IgD-negative memory B cell (primary cell): Measurements from ENCODE around the gene THEMIS. TPM values are rescaled to one million over a fixed set of nuclear protein-coding genes. Genes with fewer than 3 reads are reported as not detected.

Source experiments
- H3K27ac Mint-ChIP-seq, 3 donors: one replicate each; pipeline ENCODE4 v1.8.0; 2020 to 2022; ENCODE audit warnings: mild to moderate bottlenecking in 3 of 3, mixed read lengths in 3 of 3, moderate library complexity in 1 of 3
- H3K27me3 Mint-ChIP-seq: one replicate; pipeline ENCODE4 v1.8.0; 2021; ENCODE audit warnings: mixed read lengths
- H3K36me3 Mint-ChIP-seq: one replicate; pipeline ENCODE4 v1.8.0; 2020; ENCODE audit warnings: mild to moderate bottlenecking, mixed read lengths
- H3K4me1 Mint-ChIP-seq, 3 donors: one replicate each; pipeline ENCODE4 v1.8.0; 2020 to 2022; ENCODE audit warnings: mixed read lengths in 3 of 3, mild to moderate bottlenecking in 1 of 3
- H3K4me3 Mint-ChIP-seq, 4 donors: one replicate each; pipeline ENCODE4 v1.8.0; 2020 to 2022; ENCODE audit warnings: mild to moderate bottlenecking in 4 of 4, mixed read lengths in 4 of 4, moderate library complexity in 3 of 4
- H3K9me3 Mint-ChIP-seq, 3 donors: one replicate each; pipeline ENCODE4 v1.8.0; 2020 to 2021; ENCODE audit warnings: mixed read lengths in 3 of 3, mild to moderate bottlenecking in 1 of 3
- polyA plus RNA-seq: library from polyadenylated mRNA; unstranded; fragments of 300-500 nt; fragmentation: Illumina TruSeq; gene quantifications from one replicate; pipeline ENCODE4 v1.2.3, GENCODE V29; 2021

THEMIS gene
- polyA plus RNA-seq, 1 donor from 2014 or later: 2.3 TPM

- no peak overlapping the region for H3K27ac Mint-ChIP-seq
Measured at GRCh38 chr6:127775371-127775770, 125.5 kb downstream of the THEMIS start.

GRCh38 chr6:127768745-127769144, 132.1 kb downstream of the THEMIS start:
- no peaks in the 10 kb centered on the region for H3K4me1 Mint-ChIP-seq
- no peaks in the 10 kb centered on the region for H3K9me3 Mint-ChIP-seq
- H3K27me3 Mint-ChIP-seq: no peaks in the 10 kb centered on the region
- no peak overlapping the region for H3K4me3 Mint-ChIP-seq
- no peak overlapping the region for H3K27ac Mint-ChIP-seq
- H3K36me3 Mint-ChIP-seq: no peaks in the 10 kb centered on the region

More at GRCh38 chr6:127775371-127775770, 125.5 kb downstream of the THEMIS start:
- no peaks in the 10 kb centered on the region for H3K36me3 Mint-ChIP-seq
- no peaks in the 10 kb centered on the region for H3K9me3 Mint-ChIP-seq
- H3K27me3 Mint-ChIP-seq: no peaks in the 10 kb centered on the region
- no peak overlapping the region for H3K4me3 Mint-ChIP-seq
- H3K4me1 Mint-ChIP-seq: no peaks in the 10 kb centered on the region

GRCh38 chr6:127768223-127768622, 132.6 kb downstream of the THEMIS start:
- H3K4me1 Mint-ChIP-seq: no peaks in the 10 kb centered on the region
- H3K36me3 Mint-ChIP-seq: no peaks in the 10 kb centered on the region
- H3K4me3 Mint-ChIP-seq: no peak overlapping the region
- no peaks in the 10 kb centered on the region for H3K9me3 Mint-ChIP-seq
- no peak overlapping the region for H3K27ac Mint-ChIP-seq
- no peaks in the 10 kb centered on the region for H3K27me3 Mint-ChIP-seq

GRCh38 chr6:127765949-127766348, 134.9 kb downstream of the THEMIS start:
- H3K9me3 Mint-ChIP-seq: no peaks in the 10 kb centered on the region
- H3K36me3 Mint-ChIP-seq: no peaks in the 10 kb centered on the region
- H3K27me3 Mint-ChIP-seq: no peaks in the 10 kb centered on the region
- H3K4me3 Mint-ChIP-seq: no peak overlapping the region
- H3K27ac Mint-ChIP-seq: no peak overlapping the region
- H3K4me1 Mint-ChIP-seq: no peaks in the 10 kb centered on the region

- H3K4me1 Mint-ChIP-seq: no peaks in the 10 kb centered on the region
- no peaks in the 10 kb centered on the region for H3K36me3 Mint-ChIP-seq
- no peaks in the 10 kb centered on the region for H3K27me3 Mint-ChIP-seq
- H3K9me3 Mint-ChIP-seq: peaks cover 0 to 2% (median 2%) of the 10 kb centered on the region in 3 donors
- H3K27ac Mint-ChIP-seq: no peak overlapping the region
- no peak overlapping the region for H3K4me3 Mint-ChIP-seq
Measured at GRCh38 chr6:127762284-127762683, 138.6 kb downstream of the THEMIS start.

GRCh38 chr6:127761084-127761483, 139.8 kb downstream of the THEMIS start:
- H3K36me3 Mint-ChIP-seq: no peaks in the 10 kb centered on the region
- H3K9me3 Mint-ChIP-seq: peaks cover 0 to 2% (median 2%) of the 10 kb centered on the region in 3 donors
- H3K27ac Mint-ChIP-seq: no peak overlapping the region
- H3K4me1 Mint-ChIP-seq: no peaks in the 10 kb centered on the region
- H3K4me3 Mint-ChIP-seq: no peak overlapping the region
- no peaks in the 10 kb centered on the region for H3K27me3 Mint-ChIP-seq

- no peak overlapping the region for H3K4me3 Mint-ChIP-seq
- no peaks in the 10 kb centered on the region for H3K9me3 Mint-ChIP-seq
- H3K27ac Mint-ChIP-seq: no peak overlapping the region
- H3K27me3 Mint-ChIP-seq: no peaks in the 10 kb centered on the region
- H3K4me1 Mint-ChIP-seq: no peaks in the 10 kb centered on the region
- H3K36me3 Mint-ChIP-seq: no peaks in the 10 kb centered on the region
Measured at GRCh38 chr6:127749095-127749494, 151.8 kb downstream of the THEMIS start.

- H3K4me1 Mint-ChIP-seq: no peaks in the 10 kb centered on the region
- H3K27me3 Mint-ChIP-seq: no peaks in the 10 kb centered on the region
- no peaks in the 10 kb centered on the region for H3K36me3 Mint-ChIP-seq
- H3K27ac Mint-ChIP-seq: no peak overlapping the region
- no peaks in the 10 kb centered on the region for H3K9me3 Mint-ChIP-seq
- H3K4me3 Mint-ChIP-seq: no peak overlapping the region
Measured at GRCh38 chr6:127748290-127748689, 152.6 kb downstream of the THEMIS start.

- no peaks in the 10 kb centered on the region for H3K36me3 Mint-ChIP-seq
- no peak overlapping the region for H3K4me3 Mint-ChIP-seq
- H3K4me1 Mint-ChIP-seq: peaks cover 0 to under 1% (median 0%) of the 10 kb centered on the region in 3 donors
- no peak overlapping the region for H3K27ac Mint-ChIP-seq
- peaks cover 4% of the 10 kb centered on the region for H3K27me3 Mint-ChIP-seq
- H3K9me3 Mint-ChIP-seq: peaks cover 0 to 3% (median 0%) of the 10 kb centered on the region in 3 donors
Measured at GRCh38 chr6:127738423-127738822, 162.4 kb downstream of the THEMIS start.

- H3K4me3 Mint-ChIP-seq: no peak overlapping the region
- no peak overlapping the region for H3K27ac Mint-ChIP-seq
- H3K9me3 Mint-ChIP-seq: peaks cover 0 to 3% (median 0%) of the 10 kb centered on the region in 3 donors
- H3K36me3 Mint-ChIP-seq: no peaks in the 10 kb centered on the region
- H3K4me1 Mint-ChIP-seq: peaks cover 0 to 4% (median 0%) of the 10 kb centered on the region in 3 donors
- H3K27me3 Mint-ChIP-seq: peaks cover 11% of the 10 kb centered on the region
Measured at GRCh38 chr6:127737768-127738167, 163.1 kb downstream of the THEMIS start.

GRCh38 chr6:127737009-127737486, 163.8 kb downstream of the THEMIS start:
- no peaks in the 10 kb centered on the region for H3K36me3 Mint-ChIP-seq

GRCh38 chr6:127732927-127733326, 167.9 kb downstream of the THEMIS start:
- Mint-ChIP-seq H3K4me3 (no peak overlapping the region), H3K4me1 (peaks cover 0 to 4% (median 0%) of the 10 kb centered on the region in 3 donors), H3K27me3 (peaks cover 6% of the 10 kb centered on the region), H3K36me3 (no peaks in the 10 kb centered on the region), H3K27ac (no peak overlapping the region), H3K9me3 (no peaks in the 10 kb centered on the region)

More at GRCh38 chr6:127737009-127737486, 163.8 kb downstream of the THEMIS start:
- peaks cover 0 to 4% (median 0%) of the 10 kb centered on the region in 3 donors for H3K4me1 Mint-ChIP-seq
- peaks cover 0 to 3% (median 0%) of the 10 kb centered on the region in 3 donors for H3K9me3 Mint-ChIP-seq
- H3K27me3 Mint-ChIP-seq: peaks cover 11% of the 10 kb centered on the region
- no peak overlapping the region for H3K4me3 Mint-ChIP-seq
- no peak overlapping the region for H3K27ac Mint-ChIP-seq

- H3K4me1 Mint-ChIP-seq: no peaks in the 10 kb centered on the region
- H3K27ac Mint-ChIP-seq: no peak overlapping the region
- H3K36me3 Mint-ChIP-seq: no peaks in the 10 kb centered on the region
- peaks cover 4% of the 10 kb centered on the region for H3K27me3 Mint-ChIP-seq
- H3K9me3 Mint-ChIP-seq: no peaks in the 10 kb centered on the region
- H3K4me3 Mint-ChIP-seq: no peak overlapping the region
Measured at GRCh38 chr6:127727260-127727953, 173.5 kb downstream of the THEMIS start.

- Mint-ChIP-seq H3K36me3 (no peaks in the 10 kb centered on the region), H3K4me1 (no peaks in the 10 kb centered on the region), H3K27me3 (peaks cover 4% of the 10 kb centered on the region), H3K4me3 (no peak overlapping the region), H3K27ac (no peak overlapping the region), H3K9me3 (no peaks in the 10 kb centered on the region)
Measured at GRCh38 chr6:127725821-127726220, 175.0 kb downstream of the THEMIS start.

GRCh38 chr6:127718694-127719093, 182.2 kb downstream of the THEMIS start:
- peaks cover 4% of the 10 kb centered on the region for H3K27me3 Mint-ChIP-seq
- no peaks in the 10 kb centered on the region for H3K9me3 Mint-ChIP-seq
- peaks cover 3% of the 10 kb centered on the region for H3K36me3 Mint-ChIP-seq
- H3K4me3 Mint-ChIP-seq: no peak overlapping the region
- no peak overlapping the region for H3K27ac Mint-ChIP-seq
- no peaks in the 10 kb centered on the region for H3K4me1 Mint-ChIP-seq

- Mint-ChIP-seq H3K4me1 (no peaks in the 10 kb centered on the region), H3K9me3 (no peaks in the 10 kb centered on the region), H3K27me3 (no peaks in the 10 kb centered on the region), H3K27ac (no peak overlapping the region), H3K4me3 (no peak overlapping the region), H3K36me3 (peaks cover 3% of the 10 kb centered on the region)
Measured at GRCh38 chr6:127717384-127717783, 183.5 kb downstream of the THEMIS start.
